K562 (cell line): ENCODE data around the gene CTAGE9. TPM values are rescaled to one million over a fixed set of nuclear protein-coding genes. Genes with fewer than 3 reads are reported as not detected.

ENCODE experiments used
- ATAC-seq: fragments of 200-7000 bp; cut with Tn5 transposase; 3 replicates; pipeline ENCODE4 v1.9.1; 2020; ENCODE audit warnings: moderate library complexity
- BruUV-seq: library from RNA; stranded (reverse); fragments of 400-500 nt; replicated peaks from 2 replicates; lab custom pipeline; 2021; lab: Mats Ljungman, UMichigan
- CTCF ChIA-PET: fragments of 300-600 bp; formaldehyde crosslinking; extraction: SDS; loops from one replicate; lab custom pipeline; 2021; ENCODE audit warnings: low intra/inter-chr PET ratio; lab: Yijun Ruan, JAX
- POLR2A ChIA-PET: fragments of 300-600, 350-650 bp; sonication (Branson Sonifier 250); formaldehyde crosslinking; extraction: SDS; loops from one replicate; lab custom pipeline; 2021; ENCODE audit warnings: antibody characterized with exemption, inconsistent platforms; lab: Yijun Ruan, JAX
- DNase-seq, 4 experiments: peaks; one replicate each; pipeline versions ENCODE4 v3.0.0 to v3.0.0-alpha.2; 2011 to 2018; ENCODE audit warnings: low spot score in 3 of 4, mixed read lengths in 3 of 4; ENCODE audit errors: extremely low read depth in 1 of 4
- FAIRE-seq: peaks from 2 replicates; lab custom pipeline; 2011; peaks lifted over from hg19 to GRCh38; lab: Jason Lieb, UNC
- H2AFZ ChIP-seq: 2 replicates; pipeline ENCODE4 v1.6.0; 2011; ENCODE audit warnings: low read depth, low read length, control low read depth, inconsistent platforms
- H3K27ac ChIP-seq: fragments of 200-600 bp; 3 replicates; pipeline ENCODE4 v1.8.0; 2011; ENCODE audit warnings: low read depth, mild to moderate bottlenecking, control low read depth, inconsistent platforms, low read length, moderate library complexity, mixed read lengths; ENCODE audit errors: extremely low read depth
- H3K27me3 ChIP-seq, 2 experiments: fragments of 300-600 bp in 1 of 2; 2 replicates in 1 of 2; 3 replicates in 1 of 2; pipeline versions ENCODE4 v1.6.0 to v1.8.0; 2011; ENCODE audit warnings: inconsistent platforms in 2 of 2, low read length in 2 of 2, mild to moderate bottlenecking in 1 of 2, mixed read lengths in 1 of 2, moderate library complexity in 1 of 2; ENCODE audit not compliant: control insufficient read depth in 2 of 2, insufficient read depth in 2 of 2
- H3K36me3 ChIP-seq: fragments of 300-600 bp; 3 replicates; pipeline ENCODE4 v1.8.0; 2011; ENCODE audit warnings: mild to moderate bottlenecking, low read length, inconsistent platforms; ENCODE audit not compliant: control insufficient read depth, insufficient read depth
- H3K4me1 ChIP-seq, 2 experiments: fragments of 200-600 bp in 1 of 2; replicated peaks in 1 of 2; 2 replicates in 1 of 2; 3 replicates in 1 of 2; pipeline versions ENCODE4 v1.5.1 to v1.8.0; 2011; ENCODE audit warnings: inconsistent platforms in 2 of 2, low read length in 2 of 2, mild to moderate bottlenecking in 1 of 2, mixed read lengths in 1 of 2, moderate library complexity in 1 of 2; ENCODE audit not compliant: control insufficient read depth in 2 of 2, insufficient read depth in 2 of 2
- H3K4me2 ChIP-seq: 2 replicates; pipeline ENCODE4 v1.6.1; 2011; ENCODE audit warnings: low read length, control low read depth, inconsistent platforms, mixed read lengths; ENCODE audit not compliant: insufficient read depth
- H3K4me3 ChIP-seq: fragments of 200-600 bp; sonication (generic), shearing (Covaris generic); 2 replicates; pipeline ENCODE4 v1.5.1; 2016; ENCODE audit warnings: control low read depth, inconsistent platforms
- H3K79me2 ChIP-seq: fragments of 200-600 bp; 3 replicates; pipeline ENCODE4 v1.8.0; 2011; ENCODE audit warnings: low read length, inconsistent platforms; ENCODE audit not compliant: control insufficient read depth, insufficient read depth
- H3K9ac ChIP-seq, 2 experiments: 2 replicates each; pipeline versions ENCODE4 v1.6.0 to v1.6.1; 2011; ENCODE audit warnings: low read depth in 2 of 2, low read length in 2 of 2, control low read depth in 1 of 2, inconsistent platforms in 1 of 2, mild to moderate bottlenecking in 1 of 2, mixed read lengths in 1 of 2; ENCODE audit not compliant: insufficient read depth in 1 of 2
- H3K9me1 ChIP-seq: one replicate; pipeline ENCODE4 v1.6.0; 2011; ENCODE audit warnings: inconsistent platforms, mild to moderate bottlenecking, low read length, moderate library complexity; ENCODE audit not compliant: control insufficient read depth, insufficient read depth
- H3K9me3 ChIP-seq: replicated peaks from 2 replicates; pipeline ENCODE4 v1.5.1; 2011; ENCODE audit warnings: low read depth, low read length, inconsistent platforms; ENCODE audit not compliant: control insufficient read depth, insufficient read depth
- H4K20me1 ChIP-seq: replicated peaks from 2 replicates; pipeline ENCODE4 v1.6.1; 2011; ENCODE audit warnings: low read length, inconsistent platforms, mixed read lengths; ENCODE audit not compliant: control insufficient read depth, insufficient read depth
- MCM3 ChIP-seq: fragments of 450-650 bp; IDR thresholded peaks from 2 replicates; pipeline ENCODE4 v1.6.1; 2016
- WGBS: fragments of 100-300 bp; shearing (Covaris generic); methylation state at CpG from one replicate; pipeline ENCODE4 v1.1.6; 2016; ENCODE audit warnings: low coverage, mixed read lengths; ENCODE audit not compliant: insufficient coverage; ENCODE audit errors: missing lambda C conversion rate; 5-methylcytosine and 5-hydroxymethylcytosine counted together
- in situ Hi-C: fragments of 300-500 bp; cut with MboI; formaldehyde crosslinking; loops from 4 replicates; pipeline ENCODE4 v1.15.0; 2018; ENCODE audit warnings: inconsistent platforms, mixed read lengths
- intact Hi-C: fragments of 100-400 bp; cut with micrococcal nuclease; formaldehyde crosslinking; loops from 2 replicates; pipeline ENCODE4 v1.14.2; 2022
- polyA plus RNA-seq, 8 experiments: library from polyadenylated mRNA; depleted of rRNA in 4 of 8; stranded (reverse) in 5 of 8; unstranded in 3 of 8; fragments of >200 nt; fragmentation: Nextera tagmentation in 2 of 8; fragmentation: Illumina TruSeq in 1 of 8; extraction: Ambion mirVana in 2 of 8; extraction: Trizol in 1 of 8; gene quantifications; 2 replicates each; pipeline versions ENCODE4 v1.2.1 to v1.2.3, GENCODE V29; 2011 to 2014; ENCODE audit warnings: inconsistent platforms in 1 of 8, missing spikeins in 1 of 8
- total RNA-seq, 7 experiments: library from RNA; depleted of rRNA in 6 of 7; stranded (reverse); fragments of >200 nt in 6 of 7; fragmentation: Illumina TruSeq in 2 of 7; extraction: Trizol in 2 of 7; gene quantifications; 2 replicates each; pipeline versions ENCODE4 v1.2.1 to v1.2.3, GENCODE V29; 2011 to 2021; ENCODE audit warnings: low replicate concordance in 1 of 7
- TF ChIP-seq, protein P1 (sequence below), 2 experiments: fragments of 450-650 bp in 1 of 2; sonication (generic) in 1 of 2; formaldehyde crosslinking in 1 of 2; IDR thresholded peaks; 2 replicates each; pipeline versions ENCODE4 v1.7.1 to v1.9.0; 2016 to 2022; ENCODE audit warnings: inconsistent platforms in 1 of 2, mild to moderate bottlenecking in 1 of 2, missing genetic modification reagents in 1 of 2

The CTAGE9 gene
- total and polyA plus RNA-seq, 9 of the 15 experiments (the other 6 are each of a cell fraction or from before 2014, with no cell fraction given) = not detected

DNA sequence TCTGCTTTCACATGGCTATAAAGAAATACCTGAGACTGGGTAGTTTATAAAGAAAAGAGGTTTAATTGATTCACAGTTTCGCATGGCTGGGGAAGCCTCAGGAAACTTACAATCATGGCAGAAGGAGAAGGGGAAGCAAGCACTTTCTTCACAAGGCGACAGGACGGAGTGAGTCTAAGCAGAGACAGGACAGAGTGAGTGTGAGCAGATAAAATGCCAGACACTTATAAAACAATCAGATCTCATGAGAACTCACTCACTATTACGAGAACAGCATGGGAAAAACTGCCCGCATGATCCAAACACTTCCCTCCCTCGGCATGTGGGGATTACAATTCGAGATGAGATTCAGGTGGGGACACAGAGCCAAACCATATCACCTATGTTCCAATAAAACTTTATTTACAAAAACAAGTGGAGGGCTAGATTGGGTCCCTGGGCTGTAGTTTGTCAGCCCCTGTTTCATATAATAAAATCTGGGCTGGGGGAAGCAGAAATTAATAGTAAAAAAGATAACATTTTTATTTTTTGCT is 37.1 kb upstream of the CTAGE9 start:
- no peak overlapping the region for H3K4me3 ChIP-seq
- no peak overlapping the region for H2AFZ ChIP-seq
- BruUV-seq = no TSS peak
- H3K4me2 ChIP-seq = no peak overlapping the region
- DNase-seq (no peak), FAIRE-seq (no peak), ATAC-seq (no peak)
- H3K79me2 ChIP-seq = no peaks in the 10 kb centered on the region
- intact Hi-C loops = no loop called here
- no peaks in the 10 kb centered on the region for H4K20me1 ChIP-seq
- no peaks in the 10 kb centered on the region for H3K9me1 ChIP-seq
- TF ChIP-seq MCM3 = no peak
- TF ChIP-seq, protein P1, sequence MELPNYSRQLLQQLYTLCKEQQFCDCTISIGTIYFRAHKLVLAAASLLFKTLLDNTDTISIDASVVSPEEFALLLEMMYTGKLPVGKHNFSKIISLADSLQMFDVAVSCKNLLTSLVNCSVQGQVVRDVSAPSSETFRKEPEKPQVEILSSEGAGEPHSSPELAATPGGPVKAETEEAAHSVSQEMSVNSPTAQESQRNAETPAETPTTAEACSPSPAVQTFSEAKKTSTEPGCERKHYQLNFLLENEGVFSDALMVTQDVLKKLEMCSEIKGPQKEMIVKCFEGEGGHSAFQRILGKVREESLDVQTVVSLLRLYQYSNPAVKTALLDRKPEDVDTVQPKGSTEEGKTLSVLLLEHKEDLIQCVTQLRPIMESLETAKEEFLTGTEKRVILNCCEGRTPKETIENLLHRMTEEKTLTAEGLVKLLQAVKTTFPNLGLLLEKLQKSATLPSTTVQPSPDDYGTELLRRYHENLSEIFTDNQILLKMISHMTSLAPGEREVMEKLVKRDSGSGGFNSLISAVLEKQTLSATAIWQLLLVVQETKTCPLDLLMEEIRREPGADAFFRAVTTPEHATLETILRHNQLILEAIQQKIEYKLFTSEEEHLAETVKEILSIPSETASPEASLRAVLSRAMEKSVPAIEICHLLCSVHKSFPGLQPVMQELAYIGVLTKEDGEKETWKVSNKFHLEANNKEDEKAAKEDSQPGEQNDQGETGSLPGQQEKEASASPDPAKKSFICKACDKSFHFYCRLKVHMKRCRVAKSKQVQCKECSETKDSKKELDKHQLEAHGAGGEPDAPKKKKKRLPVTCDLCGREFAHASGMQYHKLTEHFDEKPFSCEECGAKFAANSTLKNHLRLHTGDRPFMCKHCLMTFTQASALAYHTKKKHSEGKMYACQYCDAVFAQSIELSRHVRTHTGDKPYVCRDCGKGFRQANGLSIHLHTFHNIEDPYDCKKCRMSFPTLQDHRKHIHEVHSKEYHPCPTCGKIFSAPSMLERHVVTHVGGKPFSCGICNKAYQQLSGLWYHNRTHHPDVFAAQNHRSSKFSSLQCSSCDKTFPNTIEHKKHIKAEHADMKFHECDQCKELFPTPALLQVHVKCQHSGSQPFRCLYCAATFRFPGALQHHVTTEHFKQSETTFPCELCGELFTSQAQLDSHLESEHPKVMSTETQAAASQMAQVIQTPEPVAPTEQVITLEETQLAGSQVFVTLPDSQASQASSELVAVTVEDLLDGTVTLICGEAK (IDR thresholded peaks at IDR 0.05) = peak; percentile 92
- TF ChIP-seq, protein P1 (CRISPR knock-in tag; IDR thresholded peaks at IDR 0.05) = peak; percentile 67
- H3K27me3 ChIP-seq = no peaks in the 10 kb centered on the region
- in situ Hi-C loops = no loop called here
- 60% methylated on average over 7 of the region's 7 CpGs for WGBS
- H3K27ac ChIP-seq = no peak overlapping the region
- H3K36me3 ChIP-seq = no peaks in the 10 kb centered on the region
- CTCF ChIA-PET = no interaction called here
- no peaks in the 10 kb centered on the region for H3K4me1 ChIP-seq
- POLR2A ChIA-PET = no interaction called here
- no peak overlapping the region for H3K9ac ChIP-seq
- H3K9me3 ChIP-seq = no peaks in the 10 kb centered on the region
